Stimulated activated CD4-positive, alpha-beta T cell treated with anti-CD3 and anti-CD28 coated beads, Interleukin-1b, Interleukin-23, amount 100 ng/mL, for 24 hours (primary cell): ENCODE results near the gene FGF6.
"Not testable (repeated sequence)": the region's sequence is repeated elsewhere in the genome, so short reads cannot be mapped to it uniquely, and the experiment has no call there.

Experiments used
- DNase-seq, 4 experiments: peaks; one replicate each; pipeline ENCODE4 v3.0.0-alpha.2; 2020; ENCODE audit warnings: low read depth in 4 of 4, low spot score in 1 of 4

The FGF6 gene, protein sequence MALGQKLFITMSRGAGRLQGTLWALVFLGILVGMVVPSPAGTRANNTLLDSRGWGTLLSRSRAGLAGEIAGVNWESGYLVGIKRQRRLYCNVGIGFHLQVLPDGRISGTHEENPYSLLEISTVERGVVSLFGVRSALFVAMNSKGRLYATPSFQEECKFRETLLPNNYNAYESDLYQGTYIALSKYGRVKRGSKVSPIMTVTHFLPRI

DNA sequence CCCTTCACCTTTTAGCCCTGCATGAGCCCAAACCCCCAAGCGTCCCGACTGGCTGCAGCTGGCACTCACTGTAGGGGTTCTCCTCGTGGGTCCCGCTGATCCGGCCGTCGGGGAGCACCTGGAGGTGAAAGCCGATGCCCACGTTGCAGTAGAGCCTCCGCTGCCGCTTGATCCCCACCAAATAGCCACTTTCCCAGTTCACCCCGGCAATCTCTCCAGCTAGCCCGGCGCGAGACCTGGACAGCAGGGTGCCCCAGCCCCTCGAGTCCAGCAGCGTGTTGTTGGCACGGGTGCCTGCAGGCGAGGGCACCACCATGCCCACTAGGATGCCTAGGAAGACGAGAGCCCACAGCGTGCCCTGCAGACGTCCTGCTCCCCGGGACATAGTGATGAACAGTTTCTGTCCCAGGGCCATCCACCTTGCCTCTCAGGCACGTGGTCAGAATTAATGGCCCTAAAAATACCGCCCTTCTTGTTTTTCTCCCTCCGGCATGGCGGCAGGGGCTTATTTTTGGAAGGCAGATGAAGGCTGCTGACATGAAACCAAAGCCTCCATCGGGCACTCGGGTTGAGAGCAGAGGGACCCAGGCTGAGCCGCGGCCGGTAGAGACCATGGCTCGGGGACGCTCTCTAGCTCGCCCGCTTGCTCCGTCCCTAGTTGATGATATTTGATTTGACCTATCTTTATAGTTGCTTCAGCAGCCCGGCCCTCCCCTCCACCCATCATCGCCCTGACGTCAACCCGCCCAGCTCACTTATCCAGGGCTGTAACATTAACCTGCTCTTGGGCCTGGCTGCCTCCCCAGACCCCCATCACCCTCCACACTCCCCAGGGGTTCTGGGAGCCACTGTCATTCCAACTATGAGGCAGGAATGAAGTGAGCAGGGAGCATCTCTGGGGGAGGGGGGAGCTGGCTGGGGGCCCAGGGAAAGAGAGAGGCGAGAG lies at the start of gene FGF6:
FGF6 (minus strand) TSS at position 660 of the 946 bp plus-strand sequence; CDS start at position 415, 245 bp downstream.
- DNase-seq, result no peak

DNA sequence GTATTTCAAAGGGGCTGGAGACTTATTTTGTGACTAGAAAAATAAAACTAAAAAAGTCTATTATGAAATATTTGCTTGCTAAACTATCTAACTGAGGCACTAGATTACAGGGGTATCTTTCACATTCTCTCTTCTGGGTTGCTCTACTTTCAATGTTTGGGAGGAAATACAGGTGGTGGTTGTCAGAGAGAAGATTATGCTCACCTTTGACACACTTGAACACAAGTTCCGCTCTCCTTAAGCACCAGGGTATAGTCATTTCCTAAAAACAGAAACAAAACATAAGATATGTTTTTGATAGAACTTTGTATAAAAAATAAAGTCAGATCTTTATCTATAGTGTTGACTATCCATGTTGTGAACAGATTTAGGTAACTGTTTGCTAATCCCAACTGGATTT lies 45.4 kb upstream of the FGF6 start:
- no peak for DNase-seq

DNA sequence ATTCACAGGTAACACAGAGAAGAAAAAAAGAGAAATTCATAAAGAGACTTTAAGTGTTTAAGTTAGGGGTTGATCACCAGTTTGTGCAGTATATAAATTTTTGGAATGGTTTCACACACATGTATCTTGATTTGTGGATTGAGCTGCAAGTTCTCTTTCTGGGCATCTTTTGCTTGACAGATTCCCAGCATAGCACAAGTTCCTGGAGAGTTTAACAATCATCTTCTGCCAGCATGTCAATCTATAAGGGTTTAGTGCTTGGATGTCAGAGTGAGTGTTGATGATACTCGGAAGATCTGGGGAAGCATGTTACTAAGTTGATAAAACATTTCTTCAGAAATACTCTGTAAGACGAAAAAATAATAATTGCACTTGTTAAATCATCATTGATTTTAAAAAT lies 43.9 kb upstream of the FGF6 start:
- no peak for DNase-seq

DNA sequence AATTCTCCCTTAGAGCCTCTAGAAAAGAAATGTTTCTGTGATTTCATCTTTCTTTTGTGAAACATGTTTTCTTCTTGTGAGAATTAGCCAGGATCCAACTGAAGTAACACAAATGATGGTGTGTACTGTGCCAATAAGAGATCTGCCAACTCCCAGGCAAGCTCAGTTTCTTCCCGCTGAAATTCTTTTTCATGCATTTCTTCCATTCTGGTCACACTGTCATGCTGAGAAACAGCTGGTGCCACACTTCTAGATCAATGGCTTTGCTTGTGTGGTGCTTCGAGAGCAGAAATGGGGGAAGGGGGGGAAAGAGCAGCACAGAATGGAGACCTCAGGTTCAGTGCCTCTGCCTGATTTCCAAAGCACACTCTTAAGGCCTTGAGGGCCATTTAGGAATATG lies 41.4 kb upstream of the FGF6 start:
- no peak for DNase-seq

GRCh38 chr12:4486049-4486699 lies 40.6 kb upstream of the FGF6 start:
- no peak for DNase-seq

DNA sequence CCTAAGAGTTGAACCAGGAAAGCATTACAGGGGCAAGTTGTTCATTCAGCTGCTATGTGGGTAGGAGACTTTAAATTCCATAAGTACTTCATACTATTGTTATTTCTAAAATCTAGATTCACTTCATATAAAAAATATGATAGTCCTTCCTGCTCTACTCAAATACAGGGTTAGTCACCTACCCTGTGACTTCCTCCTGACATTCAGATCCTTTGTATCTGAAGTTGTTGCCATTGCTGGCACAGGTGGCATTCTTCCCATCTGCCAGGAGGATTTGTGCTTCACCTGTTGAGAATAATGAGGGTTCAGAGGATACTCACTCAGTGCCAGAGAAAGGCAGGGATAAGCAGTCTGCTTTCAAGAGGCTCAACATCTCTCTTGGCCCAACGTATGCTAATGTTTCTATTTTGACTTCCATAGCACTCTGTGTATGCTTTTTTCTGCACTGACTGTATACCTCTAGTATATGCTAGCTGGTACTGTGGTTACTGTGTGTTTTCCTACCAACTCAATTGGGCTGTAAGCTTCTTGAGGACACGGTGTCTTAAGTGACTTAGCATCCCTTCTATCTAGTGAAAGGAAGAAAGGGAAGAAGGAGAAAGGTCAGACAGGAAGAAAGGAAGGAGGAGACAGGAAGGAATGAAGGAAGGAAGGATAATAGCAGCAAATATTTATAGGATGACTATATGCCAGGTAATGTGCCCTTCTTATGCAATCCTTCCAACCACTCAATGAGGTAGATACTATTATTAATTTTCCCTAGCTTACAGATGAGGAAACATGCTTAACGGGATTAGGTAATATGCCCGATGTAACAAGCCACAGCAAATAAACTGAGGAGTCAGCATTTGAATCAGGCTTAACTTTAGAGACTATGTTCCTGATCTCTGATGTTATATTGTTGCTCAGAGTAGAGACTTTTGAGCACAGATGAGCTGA lies 38.5 kb upstream of the FGF6 start:
- no peak for DNase-seq

GRCh38 chr12:4482936-4483335 lies 37.3 kb upstream of the FGF6 start:
- DNase-seq, result no peak

DNA sequence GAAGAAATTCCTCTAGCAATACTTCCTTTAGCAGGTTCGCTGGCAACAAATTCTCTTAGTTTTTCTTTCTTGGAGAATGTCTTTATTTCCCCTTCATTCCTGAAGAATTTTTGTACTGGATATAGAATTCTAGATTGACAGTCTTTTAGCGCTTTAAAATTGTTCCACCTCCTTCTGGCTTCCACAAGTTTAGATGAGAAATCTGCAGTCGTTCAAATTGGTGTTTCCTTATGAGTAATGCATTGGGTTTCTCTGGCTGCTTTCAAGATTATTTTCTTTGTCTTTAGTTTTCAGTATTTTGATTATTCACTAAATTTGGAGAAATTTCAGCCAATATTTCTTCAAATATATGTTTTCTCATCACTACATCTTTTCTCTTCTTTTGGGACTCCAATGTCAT lies 33.3 kb upstream of the FGF6 start:
- no peak for DNase-seq

GRCh38 chr12:4477129-4477528 lies 31.5 kb upstream of the FGF6 start:
- no peak for DNase-seq

DNA sequence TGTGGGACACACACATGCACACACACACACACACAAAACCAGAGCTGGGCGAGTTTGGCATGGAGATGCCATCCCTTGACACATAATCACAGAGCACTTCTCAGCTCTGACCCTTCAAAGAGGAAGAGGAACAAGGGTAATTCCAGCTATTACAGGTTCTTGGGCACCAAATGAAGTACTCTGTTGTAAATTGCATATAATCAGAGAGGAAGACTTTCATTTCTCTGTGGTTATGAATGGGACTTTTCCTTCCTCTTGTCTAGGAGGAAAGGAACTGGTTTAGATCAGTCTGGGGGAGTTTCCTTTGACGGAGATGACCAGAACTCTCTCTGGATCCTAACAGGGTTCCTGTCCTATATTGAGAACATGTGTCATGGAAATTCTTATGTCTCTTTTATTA lies 26.4 kb upstream of the FGF6 start:
- no peak for DNase-seq

- no peak for DNase-seq
Observed at GRCh38 chr12:4471256-4471655, 25.6 kb upstream of the FGF6 start.

- DNase-seq, result no peak
Observed at GRCh38 chr12:4468994-4469393, 23.4 kb upstream of the FGF6 start.

DNA sequence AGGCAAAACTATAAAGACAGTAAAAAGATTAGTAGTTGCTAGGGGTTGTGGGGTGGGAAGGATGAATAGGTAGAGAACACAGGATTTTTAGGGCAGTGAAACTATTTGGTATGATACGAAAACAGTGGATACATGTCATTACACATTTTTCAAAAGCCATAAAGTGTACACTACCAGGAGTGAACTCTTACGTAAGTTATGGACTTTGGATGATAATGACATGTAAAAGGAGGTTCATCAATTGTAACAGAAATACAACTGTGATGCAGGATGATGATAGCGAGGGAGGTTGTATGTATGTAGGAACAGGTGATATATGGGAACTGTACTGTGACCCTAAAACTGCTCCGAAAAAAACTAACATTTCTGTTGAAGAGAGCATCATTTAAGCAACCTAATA lies 15.1 kb upstream of the FGF6 start:
- no peak for DNase-seq

DNA sequence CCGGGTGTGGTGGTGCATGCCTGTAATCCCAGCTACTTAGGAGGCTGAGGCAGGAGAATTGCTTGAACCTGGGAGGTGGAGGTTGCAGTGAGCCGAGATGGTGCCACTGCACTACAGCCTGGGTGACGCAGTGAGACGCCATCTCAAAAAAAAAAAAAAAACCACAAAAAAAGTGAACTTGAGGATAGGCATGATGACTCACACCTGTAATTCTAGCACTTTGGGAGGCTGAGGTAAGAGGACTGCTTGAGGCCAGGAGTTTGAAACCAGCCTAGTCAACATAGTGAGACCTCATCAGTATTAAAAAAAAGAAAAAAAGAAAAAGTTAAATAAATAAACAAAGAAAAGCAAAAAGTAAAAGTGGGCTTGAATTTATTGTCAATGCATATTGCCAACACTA lies 10.2 kb upstream of the FGF6 start:
- not testable (repeated sequence) for DNase-seq

DNA sequence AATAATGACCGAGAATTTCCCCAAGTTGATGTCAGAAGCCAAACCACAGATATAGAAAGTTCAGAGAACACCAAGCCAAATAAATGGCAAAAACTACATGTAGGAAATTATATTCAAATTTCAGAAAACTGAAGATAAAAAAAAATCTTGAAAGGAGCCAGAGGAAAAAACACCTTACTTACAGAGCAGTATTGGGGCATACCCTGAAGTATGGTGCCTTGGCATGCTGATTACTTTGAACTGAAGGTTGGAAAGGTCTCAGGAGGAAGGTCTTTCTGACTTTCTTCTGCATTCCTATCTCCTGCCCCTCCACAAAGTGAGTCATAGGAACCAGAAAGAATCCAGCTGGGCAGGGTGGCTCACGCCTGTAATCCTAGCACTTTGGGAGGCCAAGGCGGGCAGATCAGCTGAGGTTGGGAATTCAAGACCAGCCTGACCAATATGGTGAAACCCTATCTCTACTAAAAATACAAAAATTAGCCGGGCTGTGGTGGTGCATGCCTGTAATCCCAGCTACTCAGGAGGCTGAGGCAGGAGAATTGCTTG lies 8.8 kb upstream of the FGF6 start:
- DNase-seq, result no peak

DNA sequence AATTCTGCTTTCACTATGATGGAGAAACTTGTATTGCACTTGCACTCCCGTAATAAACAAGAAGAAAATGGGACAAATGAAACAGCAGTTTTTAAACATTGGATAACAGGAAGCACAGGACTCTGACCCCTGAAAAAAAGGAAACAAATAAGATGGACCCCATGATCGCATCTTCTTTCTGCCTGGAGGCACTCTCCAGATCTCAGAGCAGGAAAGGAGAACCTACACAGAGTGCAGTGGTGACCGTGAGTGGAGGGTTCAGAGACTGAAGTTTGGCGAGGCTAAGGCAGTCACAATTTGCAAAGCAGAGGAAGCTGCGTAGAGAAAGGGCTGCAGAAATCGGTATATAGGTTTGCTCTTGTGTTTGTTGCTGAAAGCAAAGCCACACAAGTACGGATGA lies 6.1 kb upstream of the FGF6 start:
- no peak for DNase-seq

DNA sequence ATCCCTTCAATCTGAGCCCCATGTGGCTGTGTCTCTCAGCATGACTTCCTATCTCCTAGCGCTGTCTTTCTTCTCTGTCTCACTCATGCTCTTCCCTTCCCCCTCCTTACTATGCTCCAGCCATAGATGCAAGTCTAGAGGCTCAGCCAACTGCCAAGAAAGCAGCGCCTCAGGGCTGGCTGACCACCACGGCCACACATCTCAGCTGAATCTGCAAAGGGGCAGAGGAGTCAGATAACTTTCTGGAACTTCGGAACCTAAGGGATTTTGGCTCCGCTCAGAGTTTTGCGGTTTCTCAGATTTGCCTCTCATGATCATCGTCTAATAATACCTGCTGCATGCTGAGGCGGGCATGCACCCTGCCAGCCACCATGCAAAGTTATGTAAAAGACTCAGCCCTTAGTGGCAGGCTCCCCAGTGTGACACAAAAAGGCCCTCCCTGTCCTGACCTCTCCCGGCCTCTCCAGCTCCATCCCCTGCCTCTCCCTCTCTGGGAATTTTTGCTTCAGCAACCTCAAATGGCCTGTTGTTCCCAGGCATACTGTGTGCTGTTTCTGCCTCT lies 5.0 kb upstream of the FGF6 start:
- DNase-seq, result no peak

GRCh38 chr12:4449851-4450221 lies 4.2 kb upstream of the FGF6 start:
- no peak for DNase-seq

- no peak for DNase-seq
Observed at GRCh38 chr12:4448943-4449850, 3.6 kb upstream of the FGF6 start.
